NCI-H2107 (cell line): ENCODE data around the gene CHD9NB.
"Not testable (repeated sequence)": the region's sequence is repeated elsewhere in the genome, so short reads cannot be mapped to it uniquely, and the experiment has no call there.

ENCODE experiments used
- DNase-seq: peaks from one replicate; lab custom pipeline; 2025; lab: John Stamatoyannopoulos, UW

Gene CHD9NB

GRCh38 chr16:53083119-53083518 lies 30.4 kb upstream of the CHD9NB start:
- no peak for DNase-seq

GRCh38 chr16:53082509-53082908 lies 29.8 kb upstream of the CHD9NB start:
- no peak for DNase-seq

- DNase-seq: no peak
These were observed 29.1 kb upstream of the CHD9NB start for GRCh38 chr16:53081686-53082407.

GRCh38 chr16:53081032-53081424 lies 28.3 kb upstream of the CHD9NB start:
- DNase-seq: no peak

GRCh38 chr16:53080345-53081031 lies 27.8 kb upstream of the CHD9NB start:
- DNase-seq: no peak

GRCh38 chr16:53078765-53079485 lies 26.2 kb upstream of the CHD9NB start:
- DNase-seq: no peak

GRCh38 chr16:53078247-53078646 lies 25.6 kb upstream of the CHD9NB start:
- no peak for DNase-seq

GRCh38 chr16:53075461-53075860 lies 22.8 kb upstream of the CHD9NB start:
- not testable (repeated sequence) for DNase-seq

GRCh38 chr16:53074296-53074695 lies 21.6 kb upstream of the CHD9NB start:
- not testable (repeated sequence) for DNase-seq

- DNase-seq: no peak
These were observed 20.3 kb upstream of the CHD9NB start for GRCh38 chr16:53073022-53073421.

- no peak for DNase-seq
These were observed 19.1 kb upstream of the CHD9NB start for GRCh38 chr16:53071748-53072301.

- DNase-seq: no peak
These were observed 17.1 kb upstream of the CHD9NB start for GRCh38 chr16:53069772-53070171.

GRCh38 chr16:53068423-53068833 lies 15.7 kb upstream of the CHD9NB start:
- no peak for DNase-seq

- no peak for DNase-seq
These were observed 15.0 kb upstream of the CHD9NB start for GRCh38 chr16:53067675-53068074.

GRCh38 chr16:53065461-53066061 lies 12.9 kb upstream of the CHD9NB start:
- DNase-seq: no peak

- no peak for DNase-seq
These were observed 11.4 kb upstream of the CHD9NB start for GRCh38 chr16:53064081-53064578.

- no peak for DNase-seq
These were observed 9.0 kb upstream of the CHD9NB start for GRCh38 chr16:53061701-53062159.

- DNase-seq: no peak
These were observed 8.6 kb upstream of the CHD9NB start for GRCh38 chr16:53061256-53061655.

- DNase-seq: no peak
These were observed 7.0 kb upstream of the CHD9NB start for GRCh38 chr16:53059672-53060071.

GRCh38 chr16:53058882-53059281 lies 6.2 kb upstream of the CHD9NB start:
- no peak for DNase-seq

GRCh38 chr16:53058441-53058840 lies 5.7 kb upstream of the CHD9NB start:
- DNase-seq: no peak

GRCh38 chr16:53057658-53058057 lies 5.0 kb upstream of the CHD9NB start:
- DNase-seq: no peak
